Caco-2 (cell line): ENCODE measurements around the gene TMEM82. TPM values are rescaled to one million over a fixed set of nuclear protein-coding genes. Genes with fewer than 3 reads are reported as not detected.
"Not testable (repeated sequence)": the region's sequence is repeated elsewhere in the genome, so short reads cannot be mapped to it uniquely, and the experiment has no call there.

Experiments used
- BruUV-seq: library from RNA; stranded (reverse); fragments of 400-500 nt; replicated peaks from 2 replicates; lab custom pipeline; 2021; lab: Mats Ljungman, UMichigan
- CTCF ChIA-PET: fragments of 300-600 bp; sonication (Branson Sonifier 250); formaldehyde crosslinking; loops from one replicate; lab custom pipeline; 2022; ENCODE audit warnings: antibody characterized with exemption; lab: Charles Lee
- POLR2A ChIA-PET: fragments of 300-600 bp; sonication (Branson Sonifier 250); formaldehyde crosslinking; loops from one replicate; lab custom pipeline; 2022; ENCODE audit warnings: antibody characterized with exemption; lab: Charles Lee
- DNase-seq, 2 experiments: peaks; one replicate each; pipeline versions ENCODE4 v3.0.0 to v3.0.0-alpha.2; 2020 to 2022
- H3K27me3 ChIP-seq: replicated peaks from 2 replicates; pipeline ENCODE4 v1.6.0; 2011; ENCODE audit warnings: low read length; ENCODE audit not compliant: control insufficient read depth, insufficient read depth
- H3K36me3 ChIP-seq: 2 replicates; pipeline ENCODE4 v1.5.1; 2011; ENCODE audit warnings: low read length; ENCODE audit not compliant: control insufficient read depth, insufficient read depth
- H3K4me1 ChIP-seq: fragments of 250-450 bp; sonication (Bioruptor Pico); 2 replicates; pipeline ENCODE4 v1.5.1; 2020; ENCODE audit warnings: mild to moderate bottlenecking
- H3K4me3 ChIP-seq: 2 replicates; pipeline ENCODE4 v1.5.1; 2011; ENCODE audit warnings: low read depth, mild to moderate bottlenecking, control low read depth, low read length
- H3K9me3 ChIP-seq: fragments of 250-450 bp; sonication (Bioruptor Pico); 2 replicates; pipeline ENCODE4 v1.5.1; 2020; ENCODE audit warnings: mild to moderate bottlenecking, moderate library complexity
- H3K27ac Mint-ChIP-seq: one replicate; pipeline ENCODE4 v1.8.0; 2022; ENCODE audit warnings: mixed read lengths; ENCODE audit not compliant: unreplicated experiment
- H3K27me3 Mint-ChIP-seq: one replicate; pipeline ENCODE4 v1.8.0; 2022; ENCODE audit warnings: mixed read lengths; ENCODE audit not compliant: insufficient read depth, unreplicated experiment
- H3K36me3 Mint-ChIP-seq: one replicate; pipeline ENCODE4 v1.8.0; 2022; ENCODE audit warnings: mild to moderate bottlenecking, mixed read lengths; ENCODE audit not compliant: insufficient read depth, unreplicated experiment
- H3K4me1 Mint-ChIP-seq: one replicate; pipeline ENCODE4 v1.8.0; 2022; ENCODE audit warnings: low read depth, mixed read lengths; ENCODE audit not compliant: unreplicated experiment
- H3K4me3 Mint-ChIP-seq: one replicate; pipeline ENCODE4 v1.8.0; 2022; ENCODE audit warnings: mild to moderate bottlenecking, moderate library complexity, mixed read lengths; ENCODE audit not compliant: unreplicated experiment
- H3K9me3 Mint-ChIP-seq: one replicate; pipeline ENCODE4 v1.8.0; 2022; ENCODE audit warnings: mixed read lengths; ENCODE audit not compliant: unreplicated experiment
- CTCF ChIP-seq, 2 experiments: fragments of 200-600 bp in 1 of 2; IDR thresholded peaks; 1 replicate in 1 of 2; 2 replicates in 1 of 2; pipeline versions ENCODE4 v1.5.1 to v1.8.0; 2011 to 2022; ENCODE audit warnings: antibody characterized with exemption in 1 of 2, control low read depth in 1 of 2, inconsistent platforms in 1 of 2, low read depth in 1 of 2, low read length in 1 of 2, mild to moderate bottlenecking in 1 of 2, moderate library complexity in 1 of 2; ENCODE audit not compliant: insufficient read depth in 1 of 2, severe bottlenecking in 1 of 2, unreplicated experiment in 1 of 2
- intact Hi-C: fragments of 100-400 bp; cut with micrococcal nuclease; formaldehyde crosslinking; loops from one replicate; pipeline ENCODE4 v1.10.0; 2022; ENCODE audit not compliant: unreplicated experiment
- total RNA-seq: library from RNA; stranded (reverse); gene quantifications from 2 replicates; pipeline ENCODE4 v1.2.3, GENCODE V29; 2022

TMEM82 gene
- total RNA-seq, 1 experiment from 2014 or later = 3.5 TPM

- DNase-seq = no peak
- Histone ChIP-seq H3K4me3 (no peak overlapping the region), H3K27me3 (no peaks in the 10 kb centered on the region), H3K9me3 (no peaks in the 10 kb centered on the region), H3K36me3 (no peaks in the 10 kb centered on the region), H3K4me1 (no peaks in the 10 kb centered on the region)
- CTCF ChIA-PET = no interaction called here
- POLR2A ChIA-PET = no interaction called here
- no TSS peak for BruUV-seq
- no peaks in the 10 kb centered on the region for H3K27me3 Mint-ChIP-seq
- no peak for TF ChIP-seq CTCF (IDR thresholded peaks at IDR 0.05; ENCODE audit: insufficient read depth in 1 of 2, low read depth in 1 of 2, low read length in 1 of 2, severe bottlenecking in 1 of 2, unreplicated experiment in 1 of 2)
- H3K27ac Mint-ChIP-seq = no peak overlapping the region
- H3K9me3 Mint-ChIP-seq = no peaks in the 10 kb centered on the region
- intact Hi-C loops = no loop called here
- no peak overlapping the region for H3K4me3 Mint-ChIP-seq
- no peaks in the 10 kb centered on the region for H3K36me3 Mint-ChIP-seq
- H3K4me1 Mint-ChIP-seq = no peaks in the 10 kb centered on the region
These were observed 44.1 kb upstream of the TMEM82 start for GRCh38 chr1:15698201-15698600.

- H3K27me3 ChIP-seq, CTCF ChIA-PET, H3K4me3 Mint-ChIP-seq, H3K27me3 Mint-ChIP-seq, H3K4me3 ChIP-seq, H3K27ac Mint-ChIP-seq, BruUV-seq, H3K9me3 ChIP-seq, H3K4me1 ChIP-seq, H3K36me3 ChIP-seq, H3K4me1 Mint-ChIP-seq, intact Hi-C loops, H3K9me3 Mint-ChIP-seq, POLR2A ChIA-PET, DNase-seq, H3K36me3 Mint-ChIP-seq: not testable (repeated sequence)
These were observed 43.0 kb upstream of the TMEM82 start for GRCh38 chr1:15699321-15699720.

GRCh38 chr1:15700508-15700907, 41.8 kb upstream of the TMEM82 start:
- no peak overlapping the region for H3K27ac Mint-ChIP-seq
- no peaks in the 10 kb centered on the region for H3K9me3 Mint-ChIP-seq
- POLR2A ChIA-PET = no interaction called here

More at GRCh38 chr1:15700508-15700907, 41.8 kb upstream of the TMEM82 start:
- DNase-seq = no peak
- CTCF ChIA-PET = no interaction called here
- Histone ChIP-seq H3K4me1 (no peaks in the 10 kb centered on the region), H3K9me3 (no peaks in the 10 kb centered on the region), H3K27me3 (no peaks in the 10 kb centered on the region), H3K36me3 (no peaks in the 10 kb centered on the region), H3K4me3 (no peak overlapping the region)
- H3K4me3 Mint-ChIP-seq = no peak overlapping the region
- H3K4me1 Mint-ChIP-seq = no peaks in the 10 kb centered on the region
- H3K36me3 Mint-ChIP-seq = peaks cover 4% of the 10 kb centered on the region
- no TSS peak for BruUV-seq
- no peaks in the 10 kb centered on the region for H3K27me3 Mint-ChIP-seq
- TF ChIP-seq CTCF (IDR thresholded peaks at IDR 0.05; ENCODE audit: insufficient read depth in 1 of 2, low read depth in 1 of 2, low read length in 1 of 2, severe bottlenecking in 1 of 2, unreplicated experiment in 1 of 2) = no peak
- intact Hi-C loops = no loop called here
